GM12878 (cell line): ENCODE results near the gene RANBP3.

Source experiments
- CTCF ChIP-seq, 3 experiments: IDR thresholded peaks in 2 of 3; conservative IDR thresholded peaks in 1 of 3; 2 replicates each; pipeline ENCODE4 v1.5.1; 2011; ENCODE audit warnings: low read depth in 3 of 3, low read length in 3 of 3, mild to moderate bottlenecking in 3 of 3, control low read depth in 2 of 3, moderate library complexity in 2 of 3, inconsistent platforms in 1 of 3, mixed read lengths in 1 of 3; ENCODE audit not compliant: control insufficient read depth in 2 of 3, insufficient read depth in 1 of 3; ENCODE audit errors: extremely low read depth in 1 of 3
- E2F8 ChIP-seq: fragments of 450-650 bp; IDR thresholded peaks from 2 replicates; pipeline ENCODE4 v1.6.1; 2018; ENCODE audit warnings: mild to moderate bottlenecking, low read depth, moderate library complexity; ENCODE audit not compliant: partially characterized antibody
- EZH2 ChIP-seq: IDR thresholded peaks from 2 replicates; pipeline ENCODE4 v1.6.1; 2012; ENCODE audit warnings: low read depth, mild to moderate bottlenecking, control low read depth, inconsistent platforms, low read length, borderline replicate concordance; ENCODE audit not compliant: control insufficient read depth
- JUND ChIP-seq: IDR thresholded peaks from 2 replicates; pipeline ENCODE4 v1.6.1; 2012; ENCODE audit warnings: low read depth, mild to moderate bottlenecking, low read length, improper control_type of control experiment, moderate library complexity
- RAD21 ChIP-seq: IDR thresholded peaks from 2 replicates; pipeline ENCODE4 v1.6.1; 2011; ENCODE audit warnings: mild to moderate bottlenecking, low read depth, low read length, moderate library complexity; ENCODE audit not compliant: insufficient read depth
- RELA ChIP-seq: fragments of 450-650 bp; IDR thresholded peaks from 2 replicates; pipeline ENCODE4 v1.8.0; 2014; ENCODE audit warnings: borderline replicate concordance; ENCODE audit not compliant: partially characterized antibody
- SMAD1 ChIP-seq: fragments of 450-650 bp; IDR thresholded peaks from 2 replicates; pipeline ENCODE4 v1.6.1; 2018; ENCODE audit warnings: mild to moderate bottlenecking, low read depth; ENCODE audit not compliant: partially characterized antibody
- ZNF274 ChIP-seq: IDR thresholded peaks from one replicate; pipeline ENCODE4 v1.8.0; 2011; ENCODE audit not compliant: insufficient read length, insufficient read depth
- TF ChIP-seq, protein P1 (sequence below): fragments of 450-650 bp; IDR thresholded peaks from 2 replicates; pipeline ENCODE4 v1.6.1; 2016; ENCODE audit warnings: mild to moderate bottlenecking
- TF ChIP-seq, protein P2 (sequence below): fragments of 450-650 bp; formaldehyde crosslinking; IDR thresholded peaks from 2 replicates; pipeline ENCODE4 v1.5.0; 2022; ENCODE audit warnings: mild to moderate bottlenecking, missing genetic modification characterization

DNA sequence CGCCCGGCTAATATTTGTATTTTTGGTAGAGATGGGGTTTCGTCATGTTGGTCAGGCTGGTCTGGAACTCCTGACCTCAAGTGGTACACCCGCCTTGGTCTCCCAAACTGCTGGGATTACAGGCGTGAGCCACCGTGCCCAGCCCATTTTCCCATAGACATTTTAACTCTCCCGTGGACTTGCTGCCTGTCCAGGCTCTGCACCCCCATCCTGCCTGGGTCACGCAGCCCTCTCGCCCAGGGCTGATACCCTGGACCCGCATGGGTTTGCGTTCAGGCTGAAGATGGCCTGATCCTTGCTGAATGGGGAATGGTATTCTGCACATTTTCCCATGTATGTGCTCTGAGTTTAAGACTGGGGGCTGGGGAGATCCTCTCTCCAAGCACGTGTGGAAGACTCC lies 46.0 kb upstream of the RANBP3 start:
- no peak for TF ChIP-seq RELA
- TF ChIP-seq, protein P1, sequence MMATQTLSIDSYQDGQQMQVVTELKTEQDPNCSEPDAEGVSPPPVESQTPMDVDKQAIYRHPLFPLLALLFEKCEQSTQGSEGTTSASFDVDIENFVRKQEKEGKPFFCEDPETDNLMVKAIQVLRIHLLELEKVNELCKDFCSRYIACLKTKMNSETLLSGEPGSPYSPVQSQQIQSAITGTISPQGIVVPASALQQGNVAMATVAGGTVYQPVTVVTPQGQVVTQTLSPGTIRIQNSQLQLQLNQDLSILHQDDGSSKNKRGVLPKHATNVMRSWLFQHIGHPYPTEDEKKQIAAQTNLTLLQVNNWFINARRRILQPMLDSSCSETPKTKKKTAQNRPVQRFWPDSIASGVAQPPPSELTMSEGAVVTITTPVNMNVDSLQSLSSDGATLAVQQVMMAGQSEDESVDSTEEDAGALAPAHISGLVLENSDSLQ: no peak
- TF ChIP-seq RAD21: no peak
- no peak for TF ChIP-seq SMAD1
- no peak for TF ChIP-seq CTCF (IDR thresholded peaks at IDR 0.05 in 2 of 3, conservative IDR thresholded peaks at IDR 0.05 in 1 of 3; ENCODE audit: control insufficient read depth in 2 of 3, extremely low read depth in 1 of 3, insufficient read depth in 1 of 3, low read depth in 3 of 3, low read length in 3 of 3)
- TF ChIP-seq, protein P2, sequence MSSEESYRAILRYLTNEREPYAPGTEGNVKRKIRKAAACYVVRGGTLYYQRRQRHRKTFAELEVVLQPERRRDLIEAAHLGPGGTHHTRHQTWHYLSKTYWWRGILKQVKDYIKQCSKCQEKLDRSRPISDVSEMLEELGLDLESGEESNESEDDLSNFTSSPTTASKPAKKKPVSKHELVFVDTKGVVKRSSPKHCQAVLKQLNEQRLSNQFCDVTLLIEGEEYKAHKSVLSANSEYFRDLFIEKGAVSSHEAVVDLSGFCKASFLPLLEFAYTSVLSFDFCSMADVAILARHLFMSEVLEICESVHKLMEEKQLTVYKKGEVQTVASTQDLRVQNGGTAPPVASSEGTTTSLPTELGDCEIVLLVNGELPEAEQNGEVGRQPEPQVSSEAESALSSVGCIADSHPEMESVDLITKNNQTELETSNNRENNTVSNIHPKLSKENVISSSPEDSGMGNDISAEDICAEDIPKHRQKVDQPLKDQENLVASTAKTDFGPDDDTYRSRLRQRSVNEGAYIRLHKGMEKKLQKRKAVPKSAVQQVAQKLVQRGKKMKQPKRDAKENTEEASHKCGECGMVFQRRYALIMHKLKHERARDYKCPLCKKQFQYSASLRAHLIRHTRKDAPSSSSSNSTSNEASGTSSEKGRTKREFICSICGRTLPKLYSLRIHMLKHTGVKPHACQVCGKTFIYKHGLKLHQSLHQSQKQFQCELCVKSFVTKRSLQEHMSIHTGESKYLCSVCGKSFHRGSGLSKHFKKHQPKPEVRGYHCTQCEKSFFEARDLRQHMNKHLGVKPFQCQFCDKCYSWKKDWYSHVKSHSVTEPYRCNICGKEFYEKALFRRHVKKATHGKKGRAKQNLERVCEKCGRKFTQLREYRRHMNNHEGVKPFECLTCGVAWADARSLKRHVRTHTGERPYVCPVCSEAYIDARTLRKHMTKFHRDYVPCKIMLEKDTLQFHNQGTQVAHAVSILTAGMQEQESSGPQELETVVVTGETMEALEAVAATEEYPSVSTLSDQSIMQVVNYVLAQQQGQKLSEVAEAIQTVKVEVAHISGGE (CRISPR knock-in tag): no peak
- TF ChIP-seq E2F8: no peak
- no peak for TF ChIP-seq ZNF274
- no peak for TF ChIP-seq EZH2
- TF ChIP-seq JUND: no peak
